HG02981 (cell line): ENCODE measurements around the gene EXOC6B.

Source experiments
- ATAC-seq: cut with Tn5 transposase; IDR thresholded peaks from one replicate; pipeline ENCODE4 v1.9.1; 2021; ENCODE audit warnings: mild to moderate bottlenecking, moderate library complexity; ENCODE audit not compliant: unreplicated experiment

Gene EXOC6B

GRCh38 chr2:72825257-72826155 is at the start of gene EXOC6B:
Gene EXOC6B (minus strand): TSS chr2:72826033.
- ATAC-seq: peak; percentile 86

GRCh38 chr2:72871880-72872279 is 46.0 kb upstream of the EXOC6B start:
- ATAC-seq: no peak

- ATAC-seq: no peak
Measured at GRCh38 chr2:72871060-72871459, 45.2 kb upstream of the EXOC6B start.

- ATAC-seq: peak; percentile 42
Measured at GRCh38 chr2:72864500-72864899, 38.7 kb upstream of the EXOC6B start.

GRCh38 chr2:72863046-72863445 is 37.2 kb upstream of the EXOC6B start:
- ATAC-seq: no peak

- peak; percentile 97 for ATAC-seq
Measured at GRCh38 chr2:72862239-72862988, 36.6 kb upstream of the EXOC6B start.

- ATAC-seq: no peak
Measured at GRCh38 chr2:72859831-72860262, 34.0 kb upstream of the EXOC6B start.

- ATAC-seq: no peak
Measured at GRCh38 chr2:72851333-72851732, 25.5 kb upstream of the EXOC6B start.

- no peak for ATAC-seq
Measured at GRCh38 chr2:72849138-72849462, 23.3 kb upstream of the EXOC6B start.

GRCh38 chr2:72848436-72849137 is 22.8 kb upstream of the EXOC6B start:
- no peak for ATAC-seq

GRCh38 chr2:72847534-72848315 is 21.9 kb upstream of the EXOC6B start:
- no peak for ATAC-seq

- peak; percentile 95 for ATAC-seq
Measured at GRCh38 chr2:72846171-72847095, 20.6 kb upstream of the EXOC6B start.

- ATAC-seq: no peak
Measured at GRCh38 chr2:72843301-72843700, 17.5 kb upstream of the EXOC6B start.

- ATAC-seq: no peak
Measured at GRCh38 chr2:72841462-72842125, 15.8 kb upstream of the EXOC6B start.

GRCh38 chr2:72840066-72840465 is 14.2 kb upstream of the EXOC6B start:
- no peak for ATAC-seq

- ATAC-seq: no peak
Measured at GRCh38 chr2:72837171-72837570, 11.3 kb upstream of the EXOC6B start.

- ATAC-seq: no peak
Measured at GRCh38 chr2:72835403-72835802, 9.6 kb upstream of the EXOC6B start.

GRCh38 chr2:72834596-72834995 is 8.8 kb upstream of the EXOC6B start:
- ATAC-seq: no peak

GRCh38 chr2:72833084-72833714 is 7.4 kb upstream of the EXOC6B start:
- peak; percentile 43 for ATAC-seq
